H1 (cell line): Measurements from ENCODE around the gene ARHGAP24. TPM values are rescaled to one million over a fixed set of nuclear protein-coding genes. Genes with fewer than 3 reads are reported as not detected.

Experiments used
- CTCF ChIA-PET: fragments of 300-600 bp; sonication (Branson Sonifier 250); formaldehyde crosslinking; loops from one replicate; lab custom pipeline; 2021; ENCODE audit not compliant: partially characterized antibody; lab: Charles Lee
- POLR2A ChIA-PET: fragments of 300-600 bp; sonication (Branson Sonifier 250); formaldehyde crosslinking; loops from one replicate; lab custom pipeline; 2021; ENCODE audit warnings: inconsistent platforms; ENCODE audit not compliant: partially characterized antibody; lab: Charles Lee
- DNase-seq, 2 experiments: peaks; one replicate each; pipeline versions ENCODE4 v3.0.0 to v3.0.0-alpha.2; 2010 to 2022; ENCODE audit warnings: low spot score in 2 of 2, low read depth in 1 of 2, mixed read lengths in 1 of 2
- FAIRE-seq: peaks from 2 replicates; lab custom pipeline; 2011; peaks lifted over from hg19 to GRCh38; lab: Jason Lieb, UNC
- H2AFZ ChIP-seq: 2 replicates; pipeline ENCODE4 v1.8.1; 2012; ENCODE audit warnings: low read length, inconsistent platforms
- H2AK5ac ChIP-seq: 2 replicates; pipeline ENCODE4 v1.6.1; 2013; ENCODE audit warnings: low read depth, low read length
- H2BK120ac ChIP-seq: replicated peaks from 2 replicates; pipeline ENCODE3; 2013; ENCODE audit warnings: low read depth, low read length, inconsistent platforms
- H2BK12ac ChIP-seq: 2 replicates; pipeline ENCODE4 v1.6.1; 2013; ENCODE audit warnings: low read depth, low read length
- H2BK15ac ChIP-seq: 2 replicates; pipeline ENCODE4 v1.6.1; 2013; ENCODE audit warnings: low read length
- H2BK20ac ChIP-seq: 2 replicates; pipeline ENCODE4 v1.6.1; 2013; ENCODE audit warnings: low read length
- H2BK5ac ChIP-seq: 2 replicates; pipeline ENCODE4 v1.6.1; 2013; ENCODE audit warnings: low read depth, low read length
- H3K14ac ChIP-seq: 2 replicates; pipeline ENCODE4 v1.6.1; 2013; ENCODE audit warnings: inconsistent platforms; ENCODE audit not compliant: insufficient read length
- H3K18ac ChIP-seq: 2 replicates; pipeline ENCODE4 v1.6.1; 2013; ENCODE audit warnings: low read length; ENCODE audit errors: extremely low read depth
- H3K23ac ChIP-seq: 2 replicates; pipeline ENCODE4 v1.6.1; 2013; ENCODE audit warnings: inconsistent platforms; ENCODE audit not compliant: insufficient read length
- H3K23me2 ChIP-seq: 2 replicates; pipeline ENCODE4 v1.6.1; 2013; ENCODE audit warnings: low read depth, low read length
- H3K27ac ChIP-seq: 2 replicates; pipeline ENCODE4 v1.6.1; 2011; ENCODE audit warnings: low read depth, low read length, inconsistent platforms
- H3K27me3 ChIP-seq, 4 experiments: replicated peaks in 1 of 4; 1 replicate in 1 of 4; 2 replicates in 3 of 4; pipeline versions ENCODE4 v1.6.1 to v1.8.1; 2011 to 2013; ENCODE audit warnings: low read length in 3 of 4, mild to moderate bottlenecking in 3 of 4, inconsistent platforms in 2 of 4, mixed read lengths in 2 of 4, moderate library complexity in 1 of 4; ENCODE audit not compliant: control insufficient read depth in 3 of 4, insufficient read depth in 3 of 4; ENCODE audit errors: extremely low read depth in 1 of 4
- H3K36me3 ChIP-seq, 4 experiments: 2 replicates each; pipeline versions ENCODE4 v1.6.1 to v1.8.1; 2011 to 2013; ENCODE audit warnings: mild to moderate bottlenecking in 4 of 4, low read length in 3 of 4, moderate library complexity in 2 of 4, control low read depth in 1 of 4, inconsistent platforms in 1 of 4; ENCODE audit not compliant: insufficient read depth in 4 of 4, control insufficient read depth in 2 of 4
- H3K4ac ChIP-seq: replicated peaks from 2 replicates; pipeline ENCODE3; 2013; ENCODE audit warnings: low read length, low read depth, mixed read lengths, inconsistent platforms; ENCODE audit not compliant: insufficient read length
- H3K4me1 ChIP-seq, 4 experiments: replicated peaks in 1 of 4; 1 replicate in 1 of 4; 2 replicates in 3 of 4; pipeline versions ENCODE4 v1.6.1 to v1.8.1; 2011 to 2013; ENCODE audit warnings: low read length in 3 of 4, inconsistent platforms in 2 of 4, mixed read lengths in 1 of 4; ENCODE audit not compliant: insufficient read depth in 4 of 4, control insufficient read depth in 3 of 4
- H3K4me2 ChIP-seq, 2 experiments: 2 replicates each; pipeline versions ENCODE4 v1.6.1 to v1.8.1; 2011 to 2013; ENCODE audit warnings: low read depth in 2 of 2, low read length in 2 of 2, control low read depth in 1 of 2, inconsistent platforms in 1 of 2, mild to moderate bottlenecking in 1 of 2; ENCODE audit not compliant: insufficient read depth in 1 of 2
- H3K4me3 ChIP-seq, 4 experiments: fragments of 200-600, 300-600 bp in 1 of 4; sonication (generic), shearing (Covaris generic), sonication (Bioruptor Twin) in 1 of 4; 2 replicates each; pipeline versions ENCODE4 v1.5.1 to v1.8.1; 2011 to 2016; ENCODE audit warnings: low read length in 4 of 4, low read depth in 3 of 4, control low read depth in 2 of 4, inconsistent platforms in 2 of 4, mild to moderate bottlenecking in 2 of 4, mixed read lengths in 1 of 4, moderate library complexity in 1 of 4; ENCODE audit not compliant: insufficient read depth in 2 of 4; ENCODE audit errors: extremely low read depth in 1 of 4
- H3K56ac ChIP-seq: replicated peaks from 2 replicates; pipeline ENCODE3; 2013; ENCODE audit warnings: low read depth, mild to moderate bottlenecking, mixed read lengths, low read length, inconsistent platforms; ENCODE audit not compliant: insufficient read length
- H3K79me1 ChIP-seq: 2 replicates; pipeline ENCODE4 v1.6.1; 2013; ENCODE audit warnings: low read depth, low read length, control low read depth
- H3K79me2 ChIP-seq, 2 experiments: 2 replicates each; pipeline versions ENCODE4 v1.6.1 to v1.8.1; 2012 to 2013; ENCODE audit warnings: low read length in 2 of 2, mild to moderate bottlenecking in 2 of 2, inconsistent platforms in 1 of 2; ENCODE audit not compliant: insufficient read depth in 2 of 2, control insufficient read depth in 1 of 2
- H3K9ac ChIP-seq, 4 experiments: replicated peaks in 1 of 4; 1 replicate in 1 of 4; 2 replicates in 3 of 4; pipeline versions ENCODE4 v1.6.1 to v1.8.1; 2011 to 2013; ENCODE audit warnings: low read depth in 3 of 4, low read length in 3 of 4, control low read depth in 2 of 4, mild to moderate bottlenecking in 2 of 4, moderate library complexity in 2 of 4, inconsistent platforms in 1 of 4; ENCODE audit errors: extremely low read depth in 1 of 4
- H3K9me3 ChIP-seq, 2 experiments: 2 replicates each; pipeline versions ENCODE4 v1.6.1 to v1.8.1; 2012 to 2013; ENCODE audit warnings: mild to moderate bottlenecking in 2 of 2, moderate library complexity in 2 of 2, control low read depth in 1 of 2, inconsistent platforms in 1 of 2, low read depth in 1 of 2, low read length in 1 of 2, mixed read lengths in 1 of 2; ENCODE audit not compliant: insufficient read depth in 2 of 2
- H4K20me1 ChIP-seq, 2 experiments: replicated peaks in 1 of 2; 2 replicates each; pipeline versions ENCODE3 to v1.8.1; 2011 to 2013; ENCODE audit warnings: inconsistent platforms in 2 of 2, low read length in 2 of 2, mild to moderate bottlenecking in 1 of 2; ENCODE audit not compliant: insufficient read depth in 2 of 2, control insufficient read depth in 1 of 2
- H4K5ac ChIP-seq: 2 replicates; pipeline ENCODE4 v1.6.1; 2013; ENCODE audit warnings: low read length, low read depth, mixed read lengths, inconsistent platforms; ENCODE audit not compliant: insufficient read length
- H4K8ac ChIP-seq: 2 replicates; pipeline ENCODE4 v1.8.0; 2013; ENCODE audit warnings: mild to moderate bottlenecking, moderate library complexity, low read length, inconsistent platforms; ENCODE audit not compliant: insufficient read depth; ENCODE audit errors: extremely low read depth
- H4K91ac ChIP-seq: replicated peaks from 2 replicates; pipeline ENCODE3; 2013; ENCODE audit warnings: low read length, mixed read lengths, inconsistent platforms; ENCODE audit not compliant: insufficient read length
- SIX5 ChIP-seq: IDR thresholded peaks from 2 replicates; pipeline ENCODE4 v1.6.1; 2011; ENCODE audit warnings: mild to moderate bottlenecking, low read depth, low read length
- TCF12 ChIP-seq: IDR thresholded peaks from 2 replicates; pipeline ENCODE4 v1.6.1; 2011; ENCODE audit warnings: low read depth, mild to moderate bottlenecking, low read length
- WGBS, 2 experiments: shearing (Covaris generic) in 1 of 2; methylation state at CpG; one replicate each; pipeline versions ENCODE4 v1.1.6 to v1.1.7; 2013 to 2015; ENCODE audit warnings: low lambda C conversion rate in 2 of 2, mixed read lengths in 2 of 2, inconsistent platforms in 1 of 2, low coverage in 1 of 2, missing lambda C conversion rate in 1 of 2; ENCODE audit not compliant: insufficient replicate concordance in 2 of 2, insufficient coverage in 1 of 2, insufficient read length in 1 of 2; ENCODE audit errors: extremely low coverage in 1 of 2, missing lambda C conversion rate in 1 of 2; 5-methylcytosine and 5-hydroxymethylcytosine counted together
- polyA plus RNA-seq, 7 experiments: library from polyadenylated mRNA; depleted of rRNA in 3 of 7; stranded (reverse) in 5 of 7; unstranded in 2 of 7; fragments of >200 nt in 5 of 7; fragments of 200-250 nt in 2 of 7; gene quantifications; 1 replicate in 5 of 7; 2 replicates in 1 of 7; 4 replicates in 1 of 7; pipeline versions ENCODE4 v1.2.1 to v1.2.3, GENCODE V29; 2011 to 2013; ENCODE audit warnings: missing spikeins in 2 of 7, mixed read lengths in 2 of 7
- total RNA-seq: library from RNA; stranded (reverse); fragmentation: NEBNext Ultra II Directional; extraction: Animal tissue kit (Norgen Biotek cat#: 25700); gene quantifications from 2 replicates; pipeline ENCODE4 v1.2.1, GENCODE V29; 2021
- TF ChIP-seq, protein P1 (sequence below): IDR thresholded peaks from 2 replicates; pipeline ENCODE4 v1.6.1; 2012; ENCODE audit warnings: inconsistent platforms

Gene ARHGAP24
- total and polyA plus RNA-seq, 2 of the 8 experiments (the other 6 are each of a cell fraction or from before 2014, with no cell fraction given), result 0.08 to 0.50 TPM

DNA sequence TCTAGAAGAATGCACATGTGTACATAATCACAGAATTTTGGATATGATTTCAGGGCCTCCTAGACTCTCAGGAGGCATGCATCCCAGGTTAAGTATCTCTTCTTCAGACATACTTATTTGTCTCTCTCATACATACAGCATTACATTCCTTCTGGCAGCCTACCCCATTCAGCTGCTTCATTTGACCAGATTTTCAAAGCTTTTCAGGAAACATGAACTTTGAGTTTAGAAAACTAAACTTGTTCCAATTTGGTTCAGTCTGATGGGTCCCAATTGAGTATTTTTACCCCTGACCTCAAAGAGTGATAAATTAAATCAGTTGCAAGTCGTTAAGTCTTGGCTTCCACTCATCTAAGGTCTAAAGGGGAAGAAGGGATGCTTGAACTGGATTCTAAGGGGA, 330.9 kb downstream of the ARHGAP24 start:
- POLR2A ChIA-PET, result no interaction called here
- Histone ChIP-seq H3K27ac (no peak overlapping the region), H2BK15ac (no peak overlapping the region), H3K56ac (no peak overlapping the region), H3K4ac (no peak overlapping the region), H3K14ac (no peak overlapping the region), H3K23me2 (no peaks in the 10 kb centered on the region), H2AK5ac (no peak overlapping the region), H3K9ac (no peak overlapping the region), H3K23ac (no peak overlapping the region), H2BK12ac (no peak overlapping the region), H3K9me3 (no peaks in the 10 kb centered on the region), H4K8ac (no peak overlapping the region), H3K4me3 (no peak overlapping the region), H2BK20ac (no peak overlapping the region), H4K20me1 (no peaks in the 10 kb centered on the region), H3K4me1 (peaks cover 0 to 11% (median 5%) of the 10 kb centered on the region in 4 experiments; a peak in 5 of 7 replicates), H4K91ac (no peak overlapping the region), H2BK120ac (no peak overlapping the region), H3K18ac (no peak overlapping the region), H2AFZ (no peak overlapping the region), H2BK5ac (no peak overlapping the region), H3K27me3 (no peaks in the 10 kb centered on the region), H3K79me1 (no peaks in the 10 kb centered on the region), H3K79me2 (no peaks in the 10 kb centered on the region), H3K36me3 (no peaks in the 10 kb centered on the region), H3K4me2 (no peak overlapping the region), H4K5ac (no peak overlapping the region)
- no peak for FAIRE-seq
- DNase-seq, result no peak
- CTCF ChIA-PET, result interaction anchor here (0.8 to 2.7 kb wide), 3 partner anchors 9 to 217 kb away, joined by 3 to 12 read pairs (median 3); no protein-coding TSS in a partner anchor
- 90% methylated on average over 1 of the region's 1 CpG; no CpG with 5 or more reads in 1 of the 2 experiments for WGBS, 2 experiments
- TF ChIP-seq TCF12, result no peak
- TF ChIP-seq, protein P1, sequence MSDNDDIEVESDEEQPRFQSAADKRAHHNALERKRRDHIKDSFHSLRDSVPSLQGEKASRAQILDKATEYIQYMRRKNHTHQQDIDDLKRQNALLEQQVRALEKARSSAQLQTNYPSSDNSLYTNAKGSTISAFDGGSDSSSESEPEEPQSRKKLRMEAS, result no peak
- TF ChIP-seq SIX5, result no peak
